GM12878 (cell line): Measurements from ENCODE around the gene TCF7L1. TPM values are rescaled to one million over a fixed set of nuclear protein-coding genes. Genes with fewer than 3 reads are reported as not detected.
A peak's percentile ranks its signal among the peaks of the same experiment; 100 is the strongest.
"Not testable (repeated sequence)": the region's sequence is repeated elsewhere in the genome, so short reads cannot be mapped to it uniquely, and the experiment has no call there.

ENCODE experiments used
- ATAC-seq: fragments of 200-7000 bp; cut with Tn5 transposase; 3 replicates; pipeline ENCODE4 v1.9.1; 2020; ENCODE audit warnings: mild to moderate bottlenecking, moderate library complexity
- BruUV-seq: library from RNA; stranded (reverse); fragments of 400-500 nt; replicated peaks from 2 replicates; lab custom pipeline; 2021; lab: Mats Ljungman, UMichigan
- CTCF ChIA-PET: fragments of 300-600 bp; sonication (Branson Sonifier 250); formaldehyde crosslinking; extraction: SDS; loops from one replicate; lab custom pipeline; 2021; ENCODE audit warnings: inconsistent platforms; lab: Yijun Ruan, JAX
- POLR2A ChIA-PET: fragments of 350-600 bp; formaldehyde crosslinking; extraction: SDS; loops from one replicate; lab custom pipeline; 2021; ENCODE audit warnings: inconsistent platforms; lab: Charles Lee
- RAD21 ChIA-PET: fragments of 300-600 bp; sonication (Branson Sonifier 250); formaldehyde crosslinking; loops from one replicate; lab custom pipeline; 2023; ENCODE audit warnings: antibody characterized with exemption; ENCODE audit not compliant: unreplicated experiment; lab: Charles Lee
- SMC1A ChIA-PET: fragments of 300-600 bp; sonication (Branson Sonifier 250); formaldehyde crosslinking; loops from one replicate; lab custom pipeline; 2023; ENCODE audit not compliant: unreplicated experiment, uncharacterized antibody; lab: Charles Lee
- DNase-seq: peaks from one replicate; pipeline ENCODE4 v3.0.0-alpha.2; 2011; ENCODE audit warnings: low read depth, low spot score
- FAIRE-seq: peaks from 3 replicates; lab custom pipeline; 2011; peaks lifted over from hg19 to GRCh38; lab: Jason Lieb, UNC
- H2AFZ ChIP-seq: 2 replicates; pipeline ENCODE4 v1.6.0; 2011; ENCODE audit warnings: low read depth, low read length, control low read depth; ENCODE audit not compliant: control insufficient read depth
- H3K27ac ChIP-seq: 2 replicates; pipeline ENCODE4 v1.5.1; 2011; ENCODE audit warnings: control low read depth; ENCODE audit not compliant: control insufficient read depth, insufficient read depth
- H3K27me3 ChIP-seq, 2 experiments: replicated peaks in 1 of 2; 2 replicates each; pipeline versions ENCODE4 v1.6.0 to v1.6.1; 2011; ENCODE audit warnings: low read length in 1 of 2; ENCODE audit not compliant: control insufficient read depth in 2 of 2, insufficient read depth in 2 of 2
- H3K36me3 ChIP-seq, 2 experiments: 2 replicates each; pipeline ENCODE4 v1.5.1; 2011; ENCODE audit warnings: low read length in 1 of 2; ENCODE audit not compliant: control insufficient read depth in 2 of 2, insufficient read depth in 2 of 2
- H3K4me1 ChIP-seq: 2 replicates; pipeline ENCODE4 v1.6.1; 2011; ENCODE audit warnings: mild to moderate bottlenecking, low read length, moderate library complexity, mixed read lengths; ENCODE audit not compliant: control insufficient read depth, insufficient read depth
- H3K4me2 ChIP-seq: 2 replicates; pipeline ENCODE4 v1.6.0; 2011; ENCODE audit warnings: control low read depth; ENCODE audit not compliant: control insufficient read depth, insufficient read depth
- H3K4me3 ChIP-seq: fragments of 200-600 bp; sonication (generic); 2 replicates; pipeline ENCODE4 v1.5.1; 2016
- H3K79me2 ChIP-seq: 2 replicates; pipeline ENCODE4 v1.6.0; 2011; ENCODE audit warnings: low read length; ENCODE audit not compliant: control insufficient read depth, insufficient read depth
- H3K9ac ChIP-seq: 2 replicates; pipeline ENCODE4 v1.8.0; 2011; ENCODE audit warnings: low read length, control low read depth, mixed read lengths; ENCODE audit not compliant: control insufficient read depth, insufficient read depth
- H3K9me3 ChIP-seq: replicated peaks from 3 replicates; pipeline ENCODE4 v1.5.1; 2011; ENCODE audit warnings: mild to moderate bottlenecking, low read length; ENCODE audit not compliant: control insufficient read depth, insufficient read depth
- H4K20me1 ChIP-seq: 2 replicates; pipeline ENCODE4 v1.6.0; 2011; ENCODE audit not compliant: control insufficient read depth, insufficient read depth
- ATF7 ChIP-seq: fragments of 450-650 bp; IDR thresholded peaks from 2 replicates; pipeline ENCODE4 v1.6.1; 2016; ENCODE audit warnings: low read depth, mild to moderate bottlenecking
- BACH1 ChIP-seq: fragments of 450-650 bp; IDR thresholded peaks from 2 replicates; pipeline ENCODE4 v1.6.1; 2017; ENCODE audit warnings: mild to moderate bottlenecking, borderline replicate concordance
- BRCA1 ChIP-seq: IDR thresholded peaks from 2 replicates; pipeline ENCODE4 v1.6.1; 2011; ENCODE audit warnings: low read depth, low read length, improper control_type of control experiment
- FOXK2 ChIP-seq: fragments of 450-650 bp; IDR thresholded peaks from 2 replicates; pipeline ENCODE4 v1.6.1; 2017; ENCODE audit warnings: mild to moderate bottlenecking, moderate library complexity
- TCF12 ChIP-seq: IDR thresholded peaks from 2 replicates; pipeline ENCODE4 v1.6.1; 2011; ENCODE audit warnings: low read depth, mild to moderate bottlenecking, low read length
- YY1 ChIP-seq: IDR thresholded peaks from 2 replicates; pipeline ENCODE4 v1.6.1; 2011; ENCODE audit warnings: low read depth, mild to moderate bottlenecking, low read length
- WGBS: methylation state at CpG from one replicate; pipeline ENCODE4 v1.1.6; 2016; ENCODE audit warnings: low lambda C conversion rate; ENCODE audit not compliant: insufficient replicate concordance, insufficient coverage; ENCODE audit errors: missing lambda C conversion rate; 5-methylcytosine and 5-hydroxymethylcytosine counted together
- in situ Hi-C: fragments of 300-500 bp; cut with MboI; formaldehyde crosslinking; loops from 9 replicates; pipeline ENCODE4 v1.14.3; 2018; ENCODE audit warnings: mixed read lengths
- intact Hi-C: fragments of 100-400 bp; cut with micrococcal nuclease; formaldehyde crosslinking; loops from one replicate; pipeline ENCODE4 v1.14.2; 2022; ENCODE audit not compliant: unreplicated experiment
- polyA plus RNA-seq, 11 experiments: library from polyadenylated mRNA; depleted of rRNA in 4 of 11; unstranded in 6 of 11; stranded (reverse) in 5 of 11; fragments of >200 nt; fragmentation: Nextera tagmentation in 4 of 11; fragmentation: Illumina TruSeq in 1 of 11; extraction: Ambion mirVana in 4 of 11; extraction: Trizol in 1 of 11; gene quantifications; 1 replicate in 1 of 11; 2 replicates in 10 of 11; pipeline versions ENCODE4 v1.2.1 to v1.2.3, GENCODE V29; 2011 to 2016; ENCODE audit warnings: inconsistent platforms in 2 of 11, missing spikeins in 2 of 11, low read depth in 1 of 11
- total RNA-seq, 4 experiments: library from RNA; depleted of rRNA in 3 of 4; stranded (reverse); fragments of >200 nt in 3 of 4; fragmentation: Illumina TruSeq in 1 of 4; extraction: Trizol in 1 of 4; gene quantifications; 2 replicates each; pipeline versions ENCODE4 v1.2.1 to v1.2.3, GENCODE V29; 2013 to 2021
- TF ChIP-seq, protein P1 (sequence below): IDR thresholded peaks from 2 replicates; pipeline ENCODE4 v1.6.1; 2012; ENCODE audit warnings: improper control_type of control experiment, low read depth, low read length; ENCODE audit not compliant: insufficient replicate concordance

TCF7L1 gene
- total and polyA plus RNA-seq, 10 of the 15 experiments (the other 5 are each of a cell fraction or from before 2014, with no cell fraction given) = 0.03 to 0.11 (median 0.10) TPM; not detected in 7

DNA sequence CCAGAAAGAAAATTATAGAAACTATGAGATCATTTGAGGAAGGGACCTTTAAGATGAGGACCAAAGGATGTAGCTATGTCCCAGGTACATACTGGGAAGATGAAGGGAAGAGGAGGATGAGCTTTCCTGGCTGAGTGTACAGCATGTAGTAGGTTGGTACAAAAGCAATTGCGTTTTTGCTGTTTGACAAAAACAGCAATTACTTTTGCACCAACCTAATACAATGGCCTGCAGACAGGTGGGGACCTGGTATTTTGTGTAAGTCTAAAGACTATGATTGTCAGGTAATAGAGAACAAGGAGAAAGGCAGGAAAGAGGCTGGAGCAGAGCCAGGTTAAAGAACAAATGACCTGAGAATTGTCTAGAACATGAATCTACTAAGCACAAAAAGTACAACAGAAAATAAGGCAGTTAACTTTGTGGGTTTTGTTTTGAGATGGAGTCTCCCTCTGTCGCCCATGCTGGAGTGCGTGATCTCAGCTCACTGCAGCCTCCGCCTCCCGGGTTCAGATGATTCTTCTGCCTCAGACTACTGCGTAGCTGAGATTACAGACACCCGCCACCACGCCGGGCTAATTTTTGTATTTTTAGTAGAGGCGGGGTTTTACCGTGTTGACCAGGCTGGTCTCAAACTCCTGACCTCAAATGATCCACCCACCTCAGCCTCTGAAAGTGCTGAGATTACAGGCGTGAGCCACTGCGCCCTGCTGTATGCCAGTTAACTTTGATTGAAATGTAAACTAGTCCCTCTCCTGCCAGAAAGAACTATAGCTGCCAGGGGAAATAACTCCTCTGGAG, 197.8 kb downstream of the TCF7L1 start (continued):
- TF ChIP-seq, protein P1, sequence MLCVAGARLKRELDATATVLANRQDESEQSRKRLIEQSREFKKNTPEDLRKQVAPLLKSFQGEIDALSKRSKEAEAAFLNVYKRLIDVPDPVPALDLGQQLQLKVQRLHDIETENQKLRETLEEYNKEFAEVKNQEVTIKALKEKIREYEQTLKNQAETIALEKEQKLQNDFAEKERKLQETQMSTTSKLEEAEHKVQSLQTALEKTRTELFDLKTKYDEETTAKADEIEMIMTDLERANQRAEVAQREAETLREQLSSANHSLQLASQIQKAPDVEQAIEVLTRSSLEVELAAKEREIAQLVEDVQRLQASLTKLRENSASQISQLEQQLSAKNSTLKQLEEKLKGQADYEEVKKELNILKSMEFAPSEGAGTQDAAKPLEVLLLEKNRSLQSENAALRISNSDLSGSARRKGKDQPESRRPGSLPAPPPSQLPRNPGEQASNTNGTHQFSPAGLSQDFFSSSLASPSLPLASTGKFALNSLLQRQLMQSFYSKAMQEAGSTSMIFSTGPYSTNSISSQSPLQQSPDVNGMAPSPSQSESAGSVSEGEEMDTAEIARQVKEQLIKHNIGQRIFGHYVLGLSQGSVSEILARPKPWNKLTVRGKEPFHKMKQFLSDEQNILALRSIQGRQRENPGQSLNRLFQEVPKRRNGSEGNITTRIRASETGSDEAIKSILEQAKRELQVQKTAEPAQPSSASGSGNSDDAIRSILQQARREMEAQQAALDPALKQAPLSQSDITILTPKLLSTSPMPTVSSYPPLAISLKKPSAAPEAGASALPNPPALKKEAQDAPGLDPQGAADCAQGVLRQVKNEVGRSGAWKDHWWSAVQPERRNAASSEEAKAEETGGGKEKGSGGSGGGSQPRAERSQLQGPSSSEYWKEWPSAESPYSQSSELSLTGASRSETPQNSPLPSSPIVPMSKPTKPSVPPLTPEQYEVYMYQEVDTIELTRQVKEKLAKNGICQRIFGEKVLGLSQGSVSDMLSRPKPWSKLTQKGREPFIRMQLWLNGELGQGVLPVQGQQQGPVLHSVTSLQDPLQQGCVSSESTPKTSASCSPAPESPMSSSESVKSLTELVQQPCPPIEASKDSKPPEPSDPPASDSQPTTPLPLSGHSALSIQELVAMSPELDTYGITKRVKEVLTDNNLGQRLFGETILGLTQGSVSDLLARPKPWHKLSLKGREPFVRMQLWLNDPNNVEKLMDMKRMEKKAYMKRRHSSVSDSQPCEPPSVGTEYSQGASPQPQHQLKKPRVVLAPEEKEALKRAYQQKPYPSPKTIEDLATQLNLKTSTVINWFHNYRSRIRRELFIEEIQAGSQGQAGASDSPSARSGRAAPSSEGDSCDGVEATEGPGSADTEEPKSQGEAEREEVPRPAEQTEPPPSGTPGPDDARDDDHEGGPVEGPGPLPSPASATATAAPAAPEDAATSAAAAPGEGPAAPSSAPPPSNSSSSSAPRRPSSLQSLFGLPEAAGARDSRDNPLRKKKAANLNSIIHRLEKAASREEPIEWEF = no peak
- TF ChIP-seq FOXK2 (no peak), TCF12 (no peak), BRCA1 (no peak), BACH1 (no peak), ATF7 (peak; percentile 20; the same call in 1 of the 2 replicates), YY1 (0 out of 2 replicates have a peak, but pooled peaks have one; percentile 24)

DNA sequence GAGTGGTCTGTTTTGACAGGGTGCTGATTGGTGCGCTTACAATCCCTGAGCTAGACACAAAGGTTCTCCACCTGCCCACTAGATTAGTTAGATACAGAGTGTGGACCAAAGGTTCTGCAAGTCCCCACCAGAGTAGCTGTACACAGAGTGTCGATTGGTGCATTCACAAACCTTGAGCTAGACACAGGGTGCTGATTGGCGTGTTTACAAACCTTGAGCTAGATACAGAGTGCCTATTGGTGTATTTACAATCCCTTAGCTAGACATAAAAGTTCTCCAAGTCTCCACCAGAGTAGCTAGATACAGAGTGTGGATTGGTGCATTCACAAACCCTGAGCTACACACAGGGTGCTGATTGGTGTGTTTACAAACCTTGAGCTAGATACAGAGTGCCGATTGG, 200.7 kb downstream of the TCF7L1 start:
- H3K27ac ChIP-seq, in situ Hi-C loops, POLR2A ChIA-PET, H2AFZ ChIP-seq, H3K79me2 ChIP-seq, BruUV-seq, CTCF ChIA-PET, intact Hi-C loops, H3K4me2 ChIP-seq, SMC1A ChIA-PET, H3K36me3 ChIP-seq, DNase-seq, RAD21 ChIA-PET, ATAC-seq, H3K4me3 ChIP-seq, H3K9me3 ChIP-seq, H4K20me1 ChIP-seq, H3K9ac ChIP-seq, FAIRE-seq, H3K27me3 ChIP-seq: not testable (repeated sequence)
- H3K4me1 ChIP-seq = peaks cover 17% of the 10 kb centered on the region
- WGBS = 94% methylated on average over 4 of the region's 4 CpGs
